HG03558 (cell line): ENCODE data around the gene PAPPA2.
"Not testable (repeated sequence)": the region's sequence is repeated elsewhere in the genome, so short reads cannot be mapped to it uniquely, and the experiment has no call there.

ENCODE experiments used
- ATAC-seq: cut with Tn5 transposase; IDR thresholded peaks from one replicate; pipeline ENCODE4 v1.9.1; 2021; ENCODE audit warnings: moderate number of reproducible peaks; ENCODE audit not compliant: unreplicated experiment; ENCODE audit errors: extremely low read depth

PAPPA2 gene

DNA sequence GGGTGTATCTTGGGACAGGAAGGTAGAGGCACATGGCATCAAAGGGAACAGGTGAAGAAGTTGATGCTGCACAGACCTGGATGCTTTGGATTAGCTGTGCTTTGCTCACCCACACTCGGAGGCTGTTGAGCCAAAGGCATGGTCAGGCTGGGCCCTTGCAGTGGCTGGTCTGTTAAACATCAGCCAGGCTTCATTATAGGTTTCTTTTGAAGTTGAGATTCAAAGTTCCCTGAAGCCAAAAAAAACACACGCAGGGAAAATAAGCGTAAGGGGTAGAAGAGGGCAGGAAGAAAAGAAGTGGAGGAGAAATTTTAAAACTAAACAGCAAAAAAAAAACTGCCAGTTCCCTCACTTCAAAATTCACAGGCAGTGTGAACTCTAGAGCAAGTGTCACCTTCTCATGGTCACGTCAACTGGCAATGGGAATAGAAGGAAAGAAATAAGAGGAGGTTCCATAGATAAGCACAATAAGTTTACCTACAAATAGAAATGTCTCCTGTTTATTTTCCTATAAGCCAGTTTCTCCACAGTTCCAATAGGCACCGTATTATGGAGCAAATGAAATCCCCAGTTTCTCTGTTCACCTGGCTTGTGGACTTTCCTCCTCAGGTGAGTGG, 139.5 kb downstream of the PAPPA2 start:
- ATAC-seq, result no peak

DNA sequence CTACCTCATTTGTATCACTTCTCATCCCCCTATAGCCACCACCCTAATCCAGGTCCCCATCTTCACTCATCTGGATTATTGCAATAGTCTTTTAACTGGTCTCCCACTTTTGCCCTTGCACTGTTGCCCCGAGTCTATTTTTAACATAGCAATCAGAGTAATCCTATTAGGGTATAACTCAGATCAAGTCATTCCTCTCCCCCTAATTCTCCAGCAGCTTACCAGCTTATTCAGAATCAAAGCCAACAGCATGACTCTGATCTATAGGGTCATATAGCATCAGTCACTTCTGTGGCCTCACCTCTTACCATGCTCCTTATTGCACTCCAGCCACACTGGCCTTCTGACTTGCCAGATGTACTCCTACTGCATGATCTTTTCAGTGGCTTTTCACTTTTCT, 140.7 kb downstream of the PAPPA2 start:
- no peak for ATAC-seq

DNA sequence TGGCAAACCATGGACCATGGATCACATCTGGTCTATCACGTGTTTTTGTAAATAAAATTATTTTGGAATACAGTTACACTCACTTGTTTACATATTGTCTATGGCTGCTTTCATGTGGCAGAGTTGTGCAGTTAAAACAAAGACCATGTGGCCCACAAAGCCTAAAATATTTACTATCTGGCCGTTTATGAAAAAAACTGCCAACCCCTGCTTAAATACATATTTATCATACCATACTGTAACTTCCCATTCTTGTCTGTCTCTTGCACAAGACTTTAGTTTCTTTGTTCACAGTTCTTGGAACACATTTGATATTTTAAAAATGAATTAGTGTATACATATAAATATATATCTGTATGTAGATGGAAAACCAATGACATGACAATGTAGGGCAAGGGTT, 141.5 kb downstream of the PAPPA2 start:
- ATAC-seq, result no peak

DNA sequence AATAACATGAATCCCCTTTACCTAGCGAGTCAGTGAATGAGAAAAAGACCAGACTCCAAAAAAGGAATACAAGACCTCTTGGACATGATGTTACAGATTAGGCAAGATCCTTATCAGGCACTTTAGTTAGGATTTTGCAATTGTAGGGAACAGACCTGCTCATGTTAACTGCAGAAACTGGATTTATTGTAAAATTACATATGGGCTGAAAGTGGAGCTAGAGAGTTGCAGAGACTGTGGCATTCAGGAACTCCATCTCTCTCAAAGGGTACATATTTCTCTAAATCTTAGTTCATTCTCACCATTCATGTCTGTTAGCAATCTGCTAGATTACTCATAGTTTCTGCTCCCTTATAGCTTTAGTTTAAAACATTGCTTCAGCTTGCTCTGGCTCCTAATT, 142.2 kb downstream of the PAPPA2 start:
- ATAC-seq, result no peak

DNA sequence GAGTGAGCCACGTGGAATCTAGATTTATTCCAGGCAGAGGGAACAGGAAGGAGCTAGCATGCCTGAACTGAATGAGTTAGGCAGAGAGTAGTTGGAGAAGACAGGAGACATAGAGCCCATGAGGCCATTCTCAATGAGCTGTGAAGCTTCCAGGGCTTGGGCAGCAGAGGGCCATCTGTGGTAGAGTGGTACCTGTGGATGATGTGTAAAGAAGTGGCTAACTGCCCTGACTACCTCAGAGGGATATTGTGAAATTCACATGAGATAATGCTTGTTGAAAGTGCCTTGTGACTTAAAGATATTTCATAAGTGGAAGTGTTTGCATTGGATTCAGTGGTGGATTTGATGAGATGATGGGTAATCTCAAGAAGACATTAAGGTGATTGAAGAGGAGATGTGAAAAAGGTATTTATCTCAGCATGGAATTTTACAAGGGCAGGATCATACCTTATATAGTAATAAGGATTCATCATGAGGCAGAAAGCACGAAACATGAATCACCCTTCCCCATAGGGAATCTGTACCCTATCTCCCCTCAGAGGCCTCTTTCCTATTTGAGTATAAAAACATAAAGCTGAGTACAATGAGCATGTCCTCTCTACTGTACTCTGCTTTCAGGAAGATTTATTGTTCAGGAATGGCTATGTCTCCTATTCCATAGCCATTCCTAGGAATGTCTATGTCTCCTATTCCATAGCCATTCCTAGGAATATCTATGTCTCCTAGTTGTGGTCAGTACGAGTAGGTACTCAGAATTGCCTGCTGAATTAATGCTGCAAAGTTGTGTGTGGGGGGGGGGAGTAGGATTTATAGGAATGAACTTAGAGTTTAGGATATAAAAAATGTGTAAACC, 146.8 kb downstream of the PAPPA2 start:
- ATAC-seq, result no peak

GRCh38 chr1:176612791-176613190, 149.8 kb downstream of the PAPPA2 start:
- ATAC-seq, result no peak

DNA sequence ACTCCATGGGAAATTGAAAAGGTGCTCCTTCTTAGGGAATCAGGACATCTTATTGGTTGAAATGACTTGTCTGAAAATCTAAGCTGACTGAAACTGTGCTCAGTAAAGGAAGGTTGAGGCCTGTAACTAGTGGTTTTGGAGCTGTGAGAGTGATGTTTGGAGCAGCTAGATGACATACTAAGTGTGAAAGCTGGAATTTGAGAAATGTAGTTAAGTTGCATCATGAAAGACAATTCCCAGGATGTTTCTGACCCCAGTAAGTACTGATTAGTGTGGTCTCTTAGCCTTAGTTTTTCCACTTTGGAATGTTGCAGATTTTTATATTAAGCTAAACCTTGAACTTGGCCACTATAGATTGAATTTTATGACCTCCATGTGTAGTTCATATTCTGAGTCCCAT, 154.9 kb downstream of the PAPPA2 start:
- ATAC-seq, result no peak

- ATAC-seq, result no peak
Observed at GRCh38 chr1:176619261-176619660, 156.3 kb downstream of the PAPPA2 start.

DNA sequence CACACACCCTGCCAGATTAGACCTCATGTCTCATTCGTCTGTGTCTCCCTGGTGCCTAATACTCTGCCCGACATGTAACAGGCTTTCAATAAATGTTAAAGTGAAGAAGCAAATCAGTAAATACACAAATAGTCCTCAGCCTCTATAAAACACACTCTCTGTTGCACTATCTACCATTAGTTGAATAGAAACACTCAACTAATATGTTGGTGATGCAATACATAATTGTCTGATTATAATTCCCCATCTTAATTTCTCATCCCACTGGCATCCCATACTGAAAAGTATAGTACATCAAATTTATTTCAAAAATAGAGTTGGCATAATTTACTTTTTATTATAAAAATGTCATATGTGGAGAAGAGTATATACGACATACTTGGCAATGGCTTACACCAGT, 162.4 kb downstream of the PAPPA2 start:
- no peak for ATAC-seq

GRCh38 chr1:176626572-176627061, 163.6 kb downstream of the PAPPA2 start:
- ATAC-seq, result no peak

DNA sequence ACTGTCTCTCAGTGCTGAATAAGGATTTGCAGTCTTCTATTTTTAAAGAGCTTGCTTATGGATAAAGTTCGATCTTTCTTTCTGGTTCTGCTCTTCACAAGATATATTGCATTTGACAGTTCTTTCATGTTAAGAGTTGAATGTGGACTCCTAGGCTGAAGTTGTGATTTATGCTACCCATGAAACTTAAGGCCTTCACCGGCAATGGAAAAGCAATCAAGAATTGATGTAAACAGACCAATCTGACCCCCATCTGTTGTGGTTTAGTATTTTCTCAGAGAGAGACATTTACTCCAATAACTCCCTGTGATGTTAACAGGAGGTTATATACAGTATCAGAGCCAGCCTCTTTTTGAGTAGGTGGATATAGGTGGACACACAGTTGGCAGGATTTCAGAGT, 165.8 kb downstream of the PAPPA2 start:
- no peak for ATAC-seq

DNA sequence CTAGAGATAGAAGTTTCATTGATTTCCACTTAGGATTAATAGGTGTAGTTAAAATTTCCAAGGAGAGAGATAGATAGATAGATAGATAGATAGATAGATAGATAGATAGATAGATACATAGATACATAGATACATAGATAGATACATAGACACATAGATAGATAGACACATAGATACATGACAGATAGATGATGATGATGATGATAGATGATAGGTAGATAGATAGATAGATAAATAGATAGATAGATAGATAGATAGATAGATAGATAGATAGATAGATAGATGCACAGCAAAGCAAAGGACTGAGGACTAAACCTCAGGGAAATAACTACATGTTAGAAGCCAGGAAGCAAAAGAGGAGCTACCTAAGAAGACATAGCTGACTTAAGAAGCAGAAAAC, 171.8 kb downstream of the PAPPA2 start:
- not testable (repeated sequence) for ATAC-seq

DNA sequence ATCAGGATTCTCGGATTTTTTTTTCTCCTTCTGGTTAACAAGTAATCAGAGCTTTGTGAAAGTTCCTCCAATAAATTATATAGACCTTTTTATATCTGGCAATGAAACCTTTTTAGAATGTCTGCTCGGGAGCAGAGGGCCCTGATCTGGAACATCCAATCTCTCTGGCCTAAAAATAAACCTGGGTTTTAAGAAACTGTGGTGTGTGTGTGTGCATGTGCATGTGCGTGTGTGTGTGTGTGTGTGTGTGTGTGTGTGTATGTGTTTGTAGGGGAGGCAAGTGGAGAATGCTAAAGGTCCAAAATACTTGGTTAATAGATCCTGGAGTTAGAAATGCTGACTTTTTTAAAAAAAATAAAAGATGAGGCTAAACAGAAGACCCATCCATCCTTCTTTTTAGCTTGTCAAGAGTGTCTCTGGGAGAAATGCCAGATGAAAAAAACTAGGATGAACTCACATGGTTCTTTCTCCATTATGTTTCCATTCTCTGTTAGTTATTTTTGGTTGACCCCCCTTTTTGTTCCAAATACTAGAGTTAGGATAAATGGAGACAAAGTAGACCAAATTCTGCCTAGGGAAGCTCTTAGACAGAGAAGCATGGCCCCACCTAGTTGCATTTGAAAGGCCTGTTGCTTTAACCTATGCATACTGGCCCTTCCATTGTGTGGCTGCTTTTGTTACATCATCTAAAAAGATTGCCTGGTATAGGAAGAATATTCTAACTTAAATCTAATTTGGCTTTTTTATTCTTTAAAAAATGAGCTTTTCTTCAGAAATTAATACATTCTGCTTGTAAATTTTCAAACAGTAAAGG, 175.9 kb downstream of the PAPPA2 start:
- no peak for ATAC-seq

DNA sequence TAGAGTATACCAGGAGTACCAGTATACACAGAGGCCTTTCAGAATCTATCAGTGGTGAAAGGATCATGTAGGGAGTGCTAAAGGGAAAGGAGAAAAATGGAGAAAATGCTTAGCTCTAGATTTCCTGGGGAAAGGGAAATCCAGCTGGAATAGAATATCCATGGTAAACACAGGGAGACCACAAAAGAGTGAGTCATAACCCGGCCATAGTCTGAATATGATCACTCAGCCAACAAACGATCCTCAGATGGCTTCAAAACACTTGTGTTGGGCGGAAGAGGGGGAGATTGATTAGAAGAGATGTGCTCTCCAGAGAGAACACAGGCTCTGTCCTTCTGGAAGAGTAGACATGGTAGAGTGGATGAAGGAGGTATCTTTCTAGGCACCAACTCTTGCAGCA, 180.6 kb downstream of the PAPPA2 start:
- no peak for ATAC-seq

GRCh38 chr1:176648556-176648955, 185.6 kb downstream of the PAPPA2 start:
- ATAC-seq, result no peak

DNA sequence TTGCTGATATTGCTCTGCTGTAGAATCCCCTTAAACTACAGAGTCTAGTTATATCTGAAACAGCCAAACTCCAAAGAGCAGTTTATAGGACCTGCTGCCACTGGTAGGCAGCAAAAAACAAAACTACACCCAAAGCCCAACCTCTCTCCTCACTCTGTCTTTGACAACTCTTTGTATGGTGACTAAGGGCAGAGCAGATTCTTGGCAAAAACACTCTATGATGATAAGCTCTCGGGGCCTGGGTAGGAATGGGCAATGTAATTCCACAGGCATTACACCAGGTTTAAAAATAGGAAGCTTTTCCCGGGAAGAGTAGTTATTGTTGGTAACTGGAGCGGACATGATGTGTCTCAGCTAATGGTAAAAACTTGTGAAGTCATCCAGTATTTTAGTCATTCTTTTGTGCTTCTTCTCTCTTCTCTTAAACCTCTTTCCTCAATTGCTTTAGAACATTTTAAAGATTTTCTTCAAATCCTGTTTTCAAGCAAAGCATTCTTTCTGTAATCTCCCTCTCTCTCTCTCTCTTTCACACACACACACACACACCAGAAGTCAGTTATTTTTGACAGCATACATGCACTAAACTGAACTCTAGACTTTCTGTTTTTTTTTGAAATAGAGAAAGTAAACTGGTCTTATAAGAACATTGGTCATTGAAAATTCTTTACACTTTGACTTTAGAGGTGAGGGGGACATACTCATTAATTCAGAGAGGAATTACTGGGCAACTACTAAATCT, 193.5 kb downstream of the PAPPA2 start:
- no peak for ATAC-seq

DNA sequence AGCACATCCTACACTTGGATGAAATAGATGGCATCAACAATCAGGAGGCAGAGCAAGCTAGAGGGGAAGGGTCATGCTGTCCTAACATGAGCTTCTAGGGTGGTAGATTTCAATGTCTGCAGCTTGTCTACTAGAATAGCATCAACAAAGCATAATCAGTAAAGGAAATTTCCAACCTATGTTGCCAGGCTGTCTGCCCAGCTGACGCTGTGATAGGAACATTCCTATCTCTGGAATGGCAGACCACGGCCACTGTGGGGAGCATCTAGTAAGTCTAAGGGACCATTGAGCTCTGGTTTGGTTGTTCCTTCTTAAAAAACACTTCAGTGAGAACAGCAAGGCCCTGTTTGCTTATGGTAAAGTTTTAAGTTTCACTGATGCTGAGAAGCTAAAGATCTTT, 206.8 kb downstream of the PAPPA2 start:
- no peak for ATAC-seq

DNA sequence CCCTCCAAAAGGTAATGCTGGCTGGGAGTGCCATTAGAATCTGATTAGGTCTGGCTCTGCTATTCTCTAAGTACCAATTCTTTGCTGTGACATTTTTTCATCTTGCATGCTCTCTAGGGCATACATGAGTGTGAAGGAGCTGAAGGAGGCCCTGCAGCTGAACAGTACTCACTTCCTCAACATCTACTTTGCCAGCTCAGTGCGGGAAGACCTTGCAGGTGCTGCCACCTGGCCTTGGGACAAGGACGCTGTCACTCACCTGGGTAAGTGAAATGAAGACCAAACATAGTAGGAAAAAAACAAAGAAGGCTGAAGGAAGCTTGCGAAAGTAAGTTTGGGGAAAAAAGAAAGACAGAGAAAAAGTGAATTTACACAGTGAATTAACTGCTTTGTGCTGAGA, 207.9 kb downstream of the PAPPA2 start:
- no peak for ATAC-seq

- ATAC-seq, result no peak
Observed at GRCh38 chr1:176682830-176683535, 220.0 kb downstream of the PAPPA2 start.
